Epithelial cell of esophagus (primary cell): ENCODE data around the gene DOC2A.
A peak's percentile ranks its signal among the peaks of the same experiment; 100 is the strongest.

Experiments
- DNase-seq: peaks from one replicate; pipeline ENCODE4 v3.0.0; 2010; ENCODE audit warnings: low read depth
- H3K4me3 ChIP-seq: 2 replicates; pipeline ENCODE4 v1.5.1; 2011; ENCODE audit warnings: mild to moderate bottlenecking, low read length, control low read depth
- CTCF ChIP-seq: IDR thresholded peaks from 2 replicates; pipeline ENCODE4 v1.5.1; 2011; ENCODE audit warnings: low read depth, mild to moderate bottlenecking, low read length, control low read depth, inconsistent platforms; ENCODE audit not compliant: insufficient read depth; ENCODE audit errors: missing control alignments

The DOC2A gene

GRCh38 chr16:30010844-30011713 is at the start of gene DOC2A:
DOC2A (minus strand) TSS chr16:30011027; CDS start chr16:30010222, 805 bp downstream.
- no peak for TF ChIP-seq CTCF
- H3K4me3 ChIP-seq = peak within 1 kb of the TSS; percentile 25
- no peak for DNase-seq

GRCh38 chr16:30060346-30060745 is 49.5 kb upstream of the DOC2A start:
- no peak overlapping the region for H3K4me3 ChIP-seq
- no peak for TF ChIP-seq CTCF

GRCh38 chr16:30054959-30055553 is 44.2 kb upstream of the DOC2A start:
- TF ChIP-seq CTCF = peak; percentile 70
- no peak overlapping the region for H3K4me3 ChIP-seq
- peak; percentile 88 for DNase-seq

More at GRCh38 chr16:30060346-30060745, 49.5 kb upstream of the DOC2A start:
- DNase-seq = no peak

GRCh38 chr16:30054451-30054850 is 43.6 kb upstream of the DOC2A start:
- no peak for TF ChIP-seq CTCF
- no peak for DNase-seq
- no peak overlapping the region for H3K4me3 ChIP-seq

GRCh38 chr16:30053376-30054015 is 42.7 kb upstream of the DOC2A start:
- no peak for TF ChIP-seq CTCF
- peak overlapping the region; percentile 65 for H3K4me3 ChIP-seq
- no peak for DNase-seq

- no peak for TF ChIP-seq CTCF
- DNase-seq = peak; percentile 91
- peak overlapping the region; percentile 65 for H3K4me3 ChIP-seq
These were observed 42.0 kb upstream of the DOC2A start for GRCh38 chr16:30052671-30053372.
